A549 (cell line): ENCODE measurements around the gene DXO. TPM values are rescaled to one million over a fixed set of nuclear protein-coding genes. Genes with fewer than 3 reads are reported as not detected.
A peak's percentile ranks its signal among the peaks of the same experiment; 100 is the strongest.

Experiments used
- ATAC-seq, 2 experiments: fragments of 200-7000 bp in 1 of 2; fragments of >200 bp in 1 of 2; cut with Nextera tagmentation in 1 of 2; cut with Tn5 transposase in 1 of 2; 3 replicates each; pipeline versions ENCODE4 v1.8.0 to v1.9.1; 2018 to 2020; ENCODE audit warnings: mild to moderate bottlenecking in 1 of 2, moderate library complexity in 1 of 2
- CTCF ChIA-PET: fragments of 300-600 bp; sonication (Branson Sonifier 250); formaldehyde crosslinking; extraction: SDS; loops from one replicate; lab custom pipeline; 2021; ENCODE audit warnings: antibody characterized with exemption, inconsistent platforms; lab: Yijun Ruan, JAX
- POLR2A ChIA-PET: fragments of 350-600 bp; formaldehyde crosslinking; extraction: SDS; loops from one replicate; lab custom pipeline; 2021; ENCODE audit warnings: antibody characterized with exemption, inconsistent platforms; lab: Yijun Ruan, JAX
- DNase-seq, 2 experiments: peaks; one replicate each; pipeline versions ENCODE4 v3.0.0 to v3.0.0-alpha.2; 2011 to 2016; ENCODE audit warnings: low read depth in 1 of 2, low spot score in 1 of 2
- FAIRE-seq: peaks from 2 replicates; lab custom pipeline; 2011; peaks lifted over from hg19 to GRCh38; lab: Jason Lieb, UNC
- H3K27ac ChIP-seq, 2 experiments: fragments of >200 bp; sonication (Bioruptor Twin); formaldehyde crosslinking; 3 replicates each; pipeline ENCODE4 v1.5.1; 2016 to 2017
- H3K4me1 ChIP-seq: fragments of >200 bp; sonication (Bioruptor Twin); formaldehyde crosslinking; 3 replicates; pipeline ENCODE4 v1.6.1; 2016
- H3K4me2 ChIP-seq: fragments of >200 bp; sonication (Bioruptor Twin); formaldehyde crosslinking; 3 replicates; pipeline ENCODE4 v1.6.1; 2016
- H3K4me3 ChIP-seq: fragments of >200 bp; sonication (Bioruptor Twin); formaldehyde crosslinking; 3 replicates; pipeline ENCODE4 v1.5.1; 2016
- H3K9me3 ChIP-seq: fragments of >200 bp; sonication (Bioruptor Twin); formaldehyde crosslinking; 3 replicates; pipeline ENCODE4 v1.6.1; 2016
- BHLHE40 ChIP-seq: IDR thresholded peaks from 2 replicates; pipeline ENCODE4 v1.6.1; 2012; ENCODE audit warnings: low read depth, low read length, inconsistent platforms
- CEBPB ChIP-seq, 2 experiments: fragments of >200 bp in 1 of 2; sonication (Bioruptor Twin) in 1 of 2; formaldehyde crosslinking in 1 of 2; IDR thresholded peaks; 2 replicates each; pipeline ENCODE4 v1.6.1; 2012 to 2016
- CHD2 ChIP-seq: fragments of 150-350 bp; IDR thresholded peaks from 2 replicates; pipeline ENCODE4 v1.6.1; 2014; ENCODE audit warnings: low read length; ENCODE audit not compliant: partially characterized antibody
- CTCF ChIP-seq: fragments of >200 bp; sonication (Bioruptor Twin); formaldehyde crosslinking; IDR thresholded peaks from 3 replicates; pipeline ENCODE4 v1.5.1; 2016
- EP300 ChIP-seq, 2 experiments: fragments of >200 bp; sonication (Bioruptor Twin); formaldehyde crosslinking; IDR thresholded peaks; 2 replicates in 1 of 2; 3 replicates in 1 of 2; pipeline ENCODE4 v1.6.1; 2016 to 2017
- ESRRA ChIP-seq: fragments of 150-350 bp; IDR thresholded peaks from 2 replicates; pipeline ENCODE4 v1.6.1; 2014; ENCODE audit warnings: mild to moderate bottlenecking, low read length, borderline replicate concordance
- FOSB ChIP-seq: fragments of 250-450 bp; sonication (Bioruptor Pico); IDR thresholded peaks from 2 replicates; pipeline ENCODE4 v1.5.0; 2020; ENCODE audit warnings: mild to moderate bottlenecking, moderate library complexity
- FOSL2 ChIP-seq, 2 experiments: fragments of 450-650 bp in 1 of 2; fragments of >200 bp in 1 of 2; sonication (Bioruptor Twin) in 1 of 2; formaldehyde crosslinking; IDR thresholded peaks; 2 replicates each; pipeline versions ENCODE4 v1.5.0 to v1.6.1; 2016 to 2020; ENCODE audit warnings: mild to moderate bottlenecking in 1 of 2, moderate library complexity in 1 of 2
- GATA3 ChIP-seq: IDR thresholded peaks from 2 replicates; pipeline ENCODE4 v1.6.1; 2012; ENCODE audit warnings: borderline replicate concordance
- HDAC2 ChIP-seq: fragments of 200-600 bp; sonication (generic); IDR thresholded peaks from 2 replicates; pipeline ENCODE4 v1.6.1; 2016
- HEYL ChIP-seq: fragments of 250-450 bp; sonication (Bioruptor Pico); IDR thresholded peaks from 2 replicates; pipeline ENCODE4 v1.8.0; 2021; ENCODE audit warnings: mild to moderate bottlenecking, moderate library complexity
- HMGXB4 ChIP-seq: fragments of 250-450 bp; sonication (Bioruptor Pico); IDR thresholded peaks from 2 replicates; pipeline ENCODE4 v1.5.0; 2021; ENCODE audit warnings: mild to moderate bottlenecking, moderate library complexity, borderline replicate concordance
- HOXB13 ChIP-seq: fragments of 250-450 bp; sonication (Bioruptor Pico); IDR thresholded peaks from 2 replicates; pipeline ENCODE4 v1.5.0; 2020; ENCODE audit warnings: low read depth, mild to moderate bottlenecking, moderate library complexity
- HOXB5 ChIP-seq: fragments of 250-450 bp; sonication (Bioruptor Pico); IDR thresholded peaks from 2 replicates; pipeline ENCODE4 v1.5.0; 2020; ENCODE audit warnings: mild to moderate bottlenecking, moderate library complexity
- KDM5A ChIP-seq: fragments of 200-600 bp; sonication (generic); IDR thresholded peaks from 2 replicates; pipeline ENCODE4 v1.6.1; 2016; ENCODE audit warnings: antibody characterized with exemption, mild to moderate bottlenecking
- MAFK ChIP-seq: fragments of 450-650 bp; IDR thresholded peaks from 2 replicates; pipeline ENCODE4 v1.6.1; 2014; ENCODE audit not compliant: partially characterized antibody
- MAZ ChIP-seq: fragments of 150-350 bp; IDR thresholded peaks from 2 replicates; pipeline ENCODE4 v1.6.1; 2014; ENCODE audit warnings: antibody characterized with exemption, low read depth, low read length, borderline replicate concordance
- NFE2L2 ChIP-seq: fragments of 150-350 bp; conservative IDR thresholded peaks from 2 replicates; pipeline ENCODE4 v1.6.1; 2014; ENCODE audit warnings: low read length
- NPAS2 ChIP-seq: fragments of 250-450 bp; sonication (Bioruptor Pico); IDR thresholded peaks from 2 replicates; pipeline ENCODE4 v1.8.0; 2022; ENCODE audit warnings: mild to moderate bottlenecking, moderate library complexity, borderline replicate concordance
- NR3C1 ChIP-seq: fragments of >200 bp; sonication (Bioruptor Twin); formaldehyde crosslinking; IDR thresholded peaks from 3 replicates; pipeline ENCODE4 v1.6.1; 2017
- PBX3 ChIP-seq: IDR thresholded peaks from 2 replicates; pipeline ENCODE4 v1.6.1; 2012
- RNF2 ChIP-seq: fragments of 200-600 bp; sonication (generic); IDR thresholded peaks from 2 replicates; pipeline ENCODE4 v1.6.1; 2016; ENCODE audit warnings: low read depth, mild to moderate bottlenecking, antibody characterized with exemption, moderate library complexity, borderline replicate concordance
- SMC3 ChIP-seq: fragments of >200 bp; sonication (Bioruptor Twin); formaldehyde crosslinking; IDR thresholded peaks from 3 replicates; pipeline ENCODE4 v1.6.1; 2018; ENCODE audit warnings: inconsistent platforms
- SREBF2 ChIP-seq: fragments of 450-650 bp; IDR thresholded peaks from 2 replicates; pipeline ENCODE4 v1.6.1; 2014; ENCODE audit warnings: mild to moderate bottlenecking, moderate library complexity
- TFCP2L1 ChIP-seq: fragments of 250-450 bp; sonication (Bioruptor Pico); IDR thresholded peaks from 2 replicates; pipeline ENCODE4 v1.5.0; 2021; ENCODE audit warnings: mild to moderate bottlenecking
- ZFP36 ChIP-seq: fragments of 450-650 bp; IDR thresholded peaks from 2 replicates; pipeline ENCODE4 v1.6.1; 2014; ENCODE audit warnings: borderline replicate concordance; ENCODE audit not compliant: partially characterized antibody
- ZNF302 ChIP-seq: fragments of 250-450 bp; sonication (Bioruptor Pico); IDR thresholded peaks from 2 replicates; pipeline ENCODE4 v1.9.0; 2021; ENCODE audit warnings: inconsistent platforms, mild to moderate bottlenecking, moderate library complexity
- ZSCAN20 ChIP-seq: fragments of 250-450 bp; sonication (Bioruptor Pico); IDR thresholded peaks from 2 replicates; pipeline ENCODE4 v1.8.0; 2022; ENCODE audit warnings: mild to moderate bottlenecking, moderate library complexity
- WGBS: methylation state at CpG from one replicate; pipeline ENCODE4 v1.1.6; 2017; ENCODE audit errors: missing lambda C conversion rate; 5-methylcytosine and 5-hydroxymethylcytosine counted together
- polyA plus RNA-seq, 4 experiments: library from polyadenylated mRNA; depleted of rRNA in 3 of 4; stranded (reverse); fragments of >200 nt; fragmentation: RNase III in 1 of 4; extraction: RNeasy Plus Mini Kit Qiagen cat#74134 plus additional on column Dnase treatment in 1 of 4; gene quantifications; 2 replicates in 3 of 4; 3 replicates in 1 of 4; pipeline ENCODE4 v1.2.3, GENCODE V29; 2011 to 2017

Gene DXO
- polyA plus RNA-seq, 2 of the 4 experiments (the other 2 are of a cell fraction), result 12.7 to 15.6 TPM

GRCh38 chr6:31963921-31964320 lies 8.0 kb downstream of the DXO start:
- Histone ChIP-seq H3K27ac (no peak overlapping the region), H3K4me3 (no peak overlapping the region), H3K9me3 (no peaks in the 10 kb centered on the region)
- WGBS, result 97% methylated on average over 14 of the region's 19 CpGs
- no peak for DNase-seq
- CTCF ChIA-PET, result interaction anchor here (0.6 to 2.6 kb wide), 2 partner anchors 12 to 14 kb away, joined by 3 to 13 read pairs; no protein-coding TSS in a partner anchor
- TF ChIP-seq RNF2 (no peak), TFCP2L1 (CRISPR knock-in tag) (no peak), ZSCAN20 (CRISPR knock-in tag) (no peak), BHLHE40 (no peak), CEBPB (IDR thresholded peaks at IDR 0.05) (no peak), MAFK (no peak), ESRRA (no peak), EP300 (IDR thresholded peaks at IDR 0.05) (no peak), CTCF (no peak)
- TF ChIP-seq, all 56 proteins: peak for 0
- POLR2A ChIA-PET, result no interaction called here
- FAIRE-seq, result no peak
- Histone ChIP-seq H3K4me1 (peaks cover 5% of the 10 kb centered on the region; the same call in 2 of the 3 replicates), H3K4me2 (no peak overlapping the region)
- no peak for ATAC-seq

- H3K4me3 ChIP-seq, result no peak overlapping the region
- TF ChIP-seq HOXB13 (CRISPR knock-in tag) (no peak), HOXB5 (CRISPR knock-in tag) (no peak), PBX3 (no peak), FOSL2 (IDR thresholded peaks at IDR 0.05) (no peak), FOSL2 (CRISPR knock-in tag; IDR thresholded peaks at IDR 0.05) (no peak), SREBF2 (no peak), NFE2L2 (no peak), ZNF302 (no peak), CHD2 (no peak), SMC3 (no peak)
- H3K4me1 ChIP-seq, result peaks cover 13% of the 10 kb centered on the region; the same call in 2 of the 3 replicates
- WGBS, result 95% methylated on average over 12 of the region's 12 CpGs
- no peak overlapping the region for H3K27ac ChIP-seq
- H3K9me3 ChIP-seq, result no peaks in the 10 kb centered on the region
- FAIRE-seq (no peak), DNase-seq (no peak), ATAC-seq (no peak)
- ChIA-PET POLR2A (no interaction called here), CTCF (interaction anchor here (1.8 kb wide), 1 partner anchor 9 kb away, joined by 6 read pairs; no protein-coding TSS in a partner anchor)
- H3K4me2 ChIP-seq, result no peak overlapping the region
Measured at GRCh38 chr6:31961616-31962015, 10.3 kb downstream of the DXO start.

- under 1% methylated on average over 43 of the region's 59 CpGs for WGBS
- peak; percentile 99 to 100 for ATAC-seq
- no peaks in the 10 kb centered on the region for H3K9me3 ChIP-seq
- H3K4me3 ChIP-seq, result peak within 1 kb of the TSS; percentile 94
- H3K27ac ChIP-seq, result peak within 1 kb of the TSS; percentile 91 to 93
- H3K4me1 ChIP-seq, result peaks cover 13% of the 10 kb centered on the region; the same call in 2 of the 3 replicates
- ChIA-PET POLR2A (interaction anchor here (0.6 to 2.3 kb wide), 3 partner anchors 11 to 61 kb away, joined by 3 to 13 read pairs (median 3); partner anchors contain the start of gene DXO), CTCF (interaction anchor here (0.9 to 1.2 kb wide), 2 partner anchors 13 to 278 kb away, joined by 3 read pairs; partner anchors contain the start of gene DXO)
- peak; percentile 96 to 98 for DNase-seq
- peak within 1 kb of the TSS; percentile 90 for H3K4me2 ChIP-seq
- no peak for FAIRE-seq
- peak; percentile 14; the same call in 1 of the 2 replicates for TF ChIP-seq KDM5A
- 0 out of 2 replicates have a peak, but pooled peaks have one; percentile 10 for TF ChIP-seq GATA3
- no peak for TF ChIP-seq FOSB
- no peak for TF ChIP-seq HEYL (CRISPR knock-in tag)
- no peak for TF ChIP-seq ZFP36
- TF ChIP-seq HMGXB4 (CRISPR knock-in tag), result no peak
- no peak for TF ChIP-seq HDAC2
- no peak for TF ChIP-seq NR3C1
- TF ChIP-seq HOXB13 (CRISPR knock-in tag), result no peak
- no peak for TF ChIP-seq NPAS2 (CRISPR knock-in tag)
- TF ChIP-seq EP300 (IDR thresholded peaks at IDR 0.05), result no peak
- TF ChIP-seq NFE2L2, result no peak
- TF ChIP-seq CHD2, result no peak
- no peak for TF ChIP-seq MAZ
Measured at GRCh38 chr6:31958741-31959739, 12.9 kb downstream of the DXO start, which contains the start of the genes NELFE and SKIC2. TSS of gene NELFE (minus strand) at chr6:31958971. CDS start at chr6:31958446, 525 bp downstream. TSS of gene SKIC2 (plus strand) at chr6:31959175. CDS start at chr6:31959193, 18 bp downstream.
